Left lobe of liver (tissue), 2 donors: ENCODE measurements around the gene CPN1. TPM values are rescaled to one million over a fixed set of nuclear protein-coding genes. Genes with fewer than 3 reads are reported as not detected.
"Not testable (repeated sequence)": the region's sequence is repeated elsewhere in the genome, so short reads cannot be mapped to it uniquely, and the experiment has no call there.

ENCODE experiments used
- ATAC-seq: fragments of 200-7000 bp; cut with Tn5 transposase; one replicate; pipeline ENCODE4 v1.9.1; 2020; ENCODE audit warnings: mild to moderate bottlenecking, moderate library complexity
- DNase-seq: peaks from one replicate; pipeline ENCODE4 v3.0.0-alpha.2; 2020; ENCODE audit warnings: low spot score
- total RNA-seq: library from RNA; stranded (reverse); gene quantifications from one replicate; pipeline ENCODE4 v1.2.1, GENCODE V29; 2021
- donor health status: DM: no; HTN: no; CAD: no; lungs with moderate emphysema.
- donor health status: DM: no; HTN: yes; CAD: no.

The CPN1 gene
- total RNA-seq, 1 donor from 2014 or later = 46.9 TPM

- not testable (repeated sequence) for ATAC-seq
Observed at GRCh38 chr10:100082276-100082675, 607 bp upstream of the CPN1 start.

DNA sequence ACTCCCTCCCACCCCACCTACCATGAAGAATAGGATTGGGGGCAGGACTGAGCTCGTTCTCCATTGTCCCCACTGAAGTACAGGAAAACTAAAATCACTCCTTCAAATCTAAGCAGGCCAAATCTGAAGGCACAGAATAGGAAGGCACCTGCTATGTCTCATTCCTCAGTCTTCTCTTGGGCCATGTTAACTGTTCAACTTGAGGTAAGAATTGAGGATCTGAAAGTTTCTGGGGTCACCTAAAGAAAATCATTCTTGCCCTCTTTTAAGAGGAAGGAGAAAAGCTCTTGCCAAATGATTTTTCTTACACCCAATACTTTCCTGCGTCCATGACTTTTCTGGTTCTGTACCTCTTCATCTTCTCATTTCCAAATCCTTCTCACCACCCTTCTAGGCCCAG, 4.9 kb downstream of the CPN1 start:
- ATAC-seq (no peak), DNase-seq (no peak)

More at GRCh38 chr10:100082276-100082675, 607 bp upstream of the CPN1 start:
- DNase-seq = not testable (repeated sequence)

DNA sequence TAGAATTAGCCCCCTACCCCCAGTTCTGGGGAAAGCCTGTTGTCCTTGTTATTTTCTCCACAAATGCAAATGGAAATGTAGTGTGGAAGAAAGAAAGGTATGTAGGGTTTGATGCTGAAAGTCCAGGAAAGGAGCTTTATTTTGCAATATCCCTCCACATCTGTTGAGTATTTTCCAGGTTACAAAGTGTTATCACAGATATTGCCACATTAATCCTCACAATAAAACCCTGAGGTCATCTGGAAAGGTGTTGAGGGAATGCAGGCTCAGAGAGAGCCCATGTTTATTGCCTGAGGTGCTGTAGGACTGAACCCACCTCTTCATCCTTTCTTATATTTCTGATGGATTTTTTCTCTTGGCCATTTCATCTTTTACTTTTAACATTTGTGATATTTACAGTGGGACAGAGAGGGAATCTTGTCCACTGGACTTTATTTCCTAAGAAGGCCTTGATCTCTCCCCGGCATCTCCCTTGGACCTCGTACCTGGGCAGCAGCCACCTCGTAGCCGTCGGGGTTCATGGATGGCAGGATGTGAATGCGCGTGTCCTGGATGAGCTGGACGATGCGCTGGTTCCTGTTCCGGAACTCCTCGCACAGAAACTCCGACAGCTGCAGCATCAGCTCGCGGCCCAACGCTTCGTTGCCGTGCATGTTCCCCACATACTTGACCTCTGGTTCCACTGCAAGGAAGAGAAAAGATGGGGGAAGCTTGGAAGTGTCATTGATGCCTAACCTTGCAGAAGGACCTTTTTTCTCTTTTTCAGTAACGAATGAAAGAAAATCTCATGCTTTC, 6.0 kb downstream of the CPN1 start:
- no peak for DNase-seq
- ATAC-seq = peak; percentile 82

- ATAC-seq = no peak
Observed at GRCh38 chr10:100072514-100072913, 9.2 kb downstream of the CPN1 start.

GRCh38 chr10:100071529-100071928, 10.1 kb downstream of the CPN1 start:
- DNase-seq (no peak), ATAC-seq (no peak)

More at GRCh38 chr10:100072514-100072913, 9.2 kb downstream of the CPN1 start:
- no peak for DNase-seq

- no peak for ATAC-seq
Observed at GRCh38 chr10:100067466-100067865, 14.2 kb downstream of the CPN1 start.

DNA sequence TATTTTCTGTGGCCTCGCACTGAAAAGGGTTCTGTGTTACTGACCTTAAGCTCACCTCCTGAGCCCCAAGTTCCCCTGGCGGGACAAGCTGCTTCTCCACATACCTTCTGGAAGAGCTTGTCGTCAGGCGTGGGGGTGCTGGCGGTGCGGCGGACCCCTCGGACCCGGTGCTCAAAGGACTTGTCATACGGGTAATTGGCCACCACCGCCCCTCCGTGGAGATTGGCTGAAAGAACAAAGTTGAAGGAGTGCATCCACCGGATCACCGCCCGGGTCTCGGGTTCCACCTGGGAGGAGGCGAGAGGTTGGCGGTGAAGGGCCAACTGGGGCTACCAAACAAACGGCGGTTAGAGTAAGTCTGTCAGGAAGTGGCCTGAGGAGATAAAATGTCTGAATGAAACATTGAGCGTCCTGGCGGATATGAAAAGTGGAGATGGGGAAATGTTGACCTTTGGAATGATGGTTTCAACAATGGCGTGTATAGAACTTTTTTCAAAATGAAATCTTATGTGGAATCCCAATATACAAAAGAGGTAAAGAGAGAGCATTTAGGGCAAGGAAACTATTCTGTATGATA, 16.5 kb downstream of the CPN1 start:
- DNase-seq = no peak
- ATAC-seq = no peak

More at GRCh38 chr10:100067466-100067865, 14.2 kb downstream of the CPN1 start:
- no peak for DNase-seq

DNA sequence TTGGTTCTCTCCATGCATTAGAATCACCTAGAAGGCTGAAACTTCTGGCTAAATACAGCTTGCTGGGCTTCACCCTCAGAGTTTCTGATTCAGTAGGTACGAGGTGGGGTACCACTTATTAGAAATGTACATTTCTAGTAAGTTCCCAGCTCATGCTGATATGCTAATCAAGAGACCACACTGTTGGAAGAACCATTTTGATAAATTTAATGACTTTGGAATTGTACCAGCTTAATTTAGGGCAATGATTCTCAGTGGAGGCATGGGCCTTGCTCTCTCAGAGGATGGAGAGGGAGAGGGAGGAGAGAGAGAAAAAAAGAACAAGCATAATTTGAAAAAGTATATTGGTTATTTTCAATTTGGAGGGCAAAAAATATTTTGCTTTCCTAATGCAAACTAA, 20.3 kb downstream of the CPN1 start:
- ATAC-seq (no peak), DNase-seq (no peak)

- no peak for ATAC-seq
Observed at GRCh38 chr10:100057948-100058347, 23.7 kb downstream of the CPN1 start.

DNA sequence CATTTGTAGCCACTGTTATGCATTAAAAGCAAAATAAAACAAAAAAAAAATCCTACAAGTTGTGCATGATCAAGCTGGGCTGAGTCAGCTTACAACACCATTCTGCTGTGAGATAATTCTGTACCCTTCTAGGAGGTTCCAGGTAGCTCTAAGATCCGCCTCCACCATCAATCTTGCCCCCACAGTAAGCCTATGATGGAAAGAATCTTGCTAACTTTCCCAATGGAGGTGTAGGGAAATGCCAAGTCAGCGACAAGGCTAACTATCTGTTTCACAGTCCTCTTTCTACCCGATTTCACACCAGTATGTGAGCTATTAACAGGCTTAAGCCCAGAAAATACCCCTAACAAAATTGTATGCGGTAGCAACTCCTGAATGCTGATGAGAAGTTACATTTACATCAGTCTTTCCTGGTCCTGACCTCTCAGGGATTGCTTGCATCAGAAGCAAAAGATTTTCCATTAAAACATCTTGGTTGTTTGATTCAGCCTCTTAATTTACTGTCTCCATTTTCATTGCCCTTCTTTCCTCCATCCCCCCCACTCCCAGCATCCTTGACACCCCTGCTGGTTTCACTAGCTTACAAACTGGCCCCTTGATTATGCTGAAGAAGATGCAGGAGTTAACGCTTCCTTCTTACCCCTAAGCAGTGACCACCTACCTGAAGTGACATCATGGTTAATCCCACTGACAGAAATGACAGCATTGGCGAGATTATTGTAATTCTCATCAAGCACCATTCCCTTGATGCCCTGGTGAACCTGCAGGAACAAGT, 27.8 kb downstream of the CPN1 start:
- DNase-seq (no peak), ATAC-seq (no peak)

More at GRCh38 chr10:100057948-100058347, 23.7 kb downstream of the CPN1 start:
- no peak for DNase-seq

DNA sequence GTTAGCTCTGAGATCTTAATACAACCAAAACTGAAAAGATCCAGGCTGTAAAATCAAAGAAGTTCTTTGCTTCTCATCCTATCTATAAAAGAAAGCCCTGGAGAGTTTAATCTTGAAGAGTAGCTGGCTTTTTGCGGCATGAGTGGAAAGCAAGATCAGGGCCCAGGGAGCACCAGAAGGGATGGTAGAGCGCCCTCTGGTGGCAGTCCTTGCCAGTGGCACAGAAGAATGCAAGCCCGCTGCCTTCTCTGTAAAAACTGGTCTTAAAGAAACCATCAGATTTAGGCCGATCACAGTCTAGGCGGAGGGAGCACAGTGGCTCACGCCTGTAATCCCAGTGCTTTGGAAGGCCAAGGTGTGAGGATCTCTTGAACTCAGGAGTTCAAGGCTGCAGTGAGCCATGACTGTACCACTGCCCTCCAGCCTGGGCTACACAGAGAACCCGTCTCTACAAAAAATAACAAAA, 35.6 kb downstream of the CPN1 start:
- DNase-seq (peak; percentile 80), ATAC-seq (peak; percentile 98)

DNA sequence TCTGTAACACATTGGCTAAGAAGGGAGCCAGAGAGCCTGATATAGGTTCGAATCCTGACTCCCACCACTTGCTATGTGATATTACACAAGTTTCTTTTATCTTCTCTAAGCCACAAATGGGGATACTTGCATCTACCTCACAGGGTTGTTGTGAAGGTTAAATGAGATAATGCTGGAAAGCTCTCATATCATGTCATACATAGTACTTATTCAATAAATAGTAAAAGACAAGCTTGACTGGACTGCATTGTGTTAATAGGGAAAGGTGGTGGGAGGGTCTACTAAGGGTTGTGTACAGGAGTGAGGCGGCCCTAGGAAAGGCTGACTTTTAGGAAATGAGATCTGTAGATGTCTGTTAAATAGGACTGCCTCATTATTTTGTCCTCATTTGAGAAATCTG, 36.1 kb downstream of the CPN1 start:
- ATAC-seq = no peak
- no peak for DNase-seq

GRCh38 chr10:100043796-100044195, 37.9 kb downstream of the CPN1 start:
- ATAC-seq (no peak), DNase-seq (no peak)

DNA sequence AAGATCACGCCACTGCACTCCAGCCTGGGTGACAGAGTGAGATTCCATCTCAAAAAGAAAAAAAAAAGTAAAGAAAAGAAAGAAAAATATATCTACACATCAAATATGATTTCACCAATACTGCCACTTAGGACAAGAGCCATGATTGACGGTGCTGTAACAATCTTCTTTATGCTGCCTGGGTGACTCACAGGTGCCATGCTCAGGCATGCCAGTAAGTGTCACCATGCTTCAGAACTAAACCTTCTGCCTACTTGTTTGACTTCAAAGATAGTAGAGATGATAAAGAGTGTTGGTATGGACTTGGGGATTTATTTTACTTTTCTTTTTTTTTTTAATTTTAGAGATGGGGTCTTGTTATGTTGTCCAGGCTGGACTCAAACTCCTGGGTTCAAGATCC, 38.3 kb downstream of the CPN1 start:
- ATAC-seq (no peak), DNase-seq (no peak)

GRCh38 chr10:100041306-100042002, 40.2 kb downstream of the CPN1 start:
- no peak for ATAC-seq
- no peak for DNase-seq

- peak; percentile 95 for ATAC-seq
- peak; percentile 52 for DNase-seq
Observed at GRCh38 chr10:100038561-100039071, 43.1 kb downstream of the CPN1 start.

- no peak for DNase-seq
- ATAC-seq = no peak
Observed at GRCh38 chr10:100037758-100038315, 43.8 kb downstream of the CPN1 start.

DNA sequence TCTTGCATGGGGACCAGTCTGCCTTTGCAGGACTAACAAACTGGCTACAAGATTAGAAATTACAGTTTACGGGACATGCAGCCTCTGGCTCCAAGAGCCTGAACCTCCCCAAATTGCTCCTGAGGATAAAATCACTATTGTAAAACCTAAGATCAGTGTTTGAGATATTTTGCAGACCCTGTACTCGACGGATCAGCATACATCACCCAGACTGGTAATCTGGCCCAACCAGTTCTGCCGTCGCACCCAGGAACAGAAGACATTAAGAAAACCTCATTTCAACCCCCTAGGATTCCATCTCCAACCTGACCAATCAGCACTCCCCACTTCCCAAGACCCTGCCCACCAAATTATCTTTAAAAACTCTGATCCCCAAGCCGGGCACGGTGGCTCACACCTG, 44.8 kb downstream of the CPN1 start:
- ATAC-seq = no peak

GRCh38 chr10:100033766-100034418, 47.8 kb downstream of the CPN1 start:
- ATAC-seq (no peak), DNase-seq (no peak)

More for the DNA sequence above, 44.8 kb downstream of the CPN1 start:
- DNase-seq = no peak

GRCh38 chr10:100027416-100027815, 54.3 kb downstream of the CPN1 start:
- DNase-seq = no peak
- no peak for ATAC-seq
